ENCODE data around the gene SPOCD1. TPM values are rescaled to one million over a fixed set of nuclear protein-coding genes. Genes with fewer than 3 reads are reported as not detected.

Gene SPOCD1
- total RNA-seq, 4 donors from 2014 or later = 0.48 to 0.80 TPM; not detected in 2

- DNase-seq = no peak
- no peaks in the 10 kb centered on the region for H3K36me3 ChIP-seq
- H3K9me3 ChIP-seq = no peaks in the 10 kb centered on the region
- TF ChIP-seq EP300 (IDR thresholded peaks at IDR 0.05; ENCODE audit: low read depth) (no peak), POLR2A (IDR thresholded peaks at IDR 0.05) (no peak), POLR2AphosphoS5 (IDR thresholded peaks at IDR 0.05) (no peak), CTCF (IDR thresholded peaks at IDR 0.05) (no peak)
- in situ Hi-C loops (cut with MboI; ENCODE audit: low pct_ligation_motif_present in 1 of 4, low pct_unique_long_range_greater_than_20kb in 1 of 4, low sequenced_read_pairs in 3 of 4) (no loop called here), intact Hi-C loops (cut with DNase I; ENCODE audit: low total_unique reads) (no loop called here)
- no peaks in the 10 kb centered on the region for H3K27me3 ChIP-seq
- WGBS, 2 donors (ENCODE audit: low coverage in 1 of 2) = 64 to 79% methylated on average over 5 to 12 of the region's 12 CpGs
- H3K4me3 ChIP-seq = no peak overlapping the region
- peak overlapping the region in 2 of 4 donors; percentile 45 to 53 for H3K27ac ChIP-seq
- H3K4me1 ChIP-seq = peaks cover 0 to 12% (median 5%) of the 10 kb centered on the region in 4 donors
Measured at GRCh38 chr1:31855038-31855845, 39.4 kb upstream of the SPOCD1 start.

DNA sequence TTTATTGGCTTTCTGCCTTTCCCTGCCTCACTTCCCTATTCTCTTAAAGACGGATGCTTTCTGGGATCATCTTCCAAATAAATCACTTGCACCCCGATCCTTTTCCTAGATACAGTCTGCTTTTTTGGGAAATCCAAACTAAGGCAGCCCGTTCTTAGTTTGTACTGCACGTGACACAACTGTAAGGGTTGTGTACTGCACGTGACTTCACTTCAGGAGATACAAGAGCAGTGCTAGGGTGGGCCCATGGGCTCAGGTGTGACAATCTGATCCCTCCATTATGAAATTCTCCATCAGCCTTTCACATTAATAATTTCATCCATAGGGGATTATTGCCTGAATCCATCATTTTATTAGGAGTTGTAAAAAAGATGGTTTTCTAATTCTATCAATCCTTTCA lies 33.8 kb upstream of the SPOCD1 start:
- Histone ChIP-seq H3K9me3 (no peaks in the 10 kb centered on the region), H3K27me3 (no peaks in the 10 kb centered on the region), H3K36me3 (no peaks in the 10 kb centered on the region), H3K4me3 (no peak overlapping the region), H3K27ac (no peak overlapping the region), H3K4me1 (no peaks in the 10 kb centered on the region)
- 90 to 96% methylated on average over 3 to 5 of the region's 5 CpGs for WGBS, 2 donors (ENCODE audit: low coverage in 1 of 2)
- DNase-seq = no peak
- intact Hi-C loops (cut with DNase I; ENCODE audit: low total_unique reads) (no loop called here), in situ Hi-C loops (cut with MboI; ENCODE audit: low pct_ligation_motif_present in 1 of 4, low pct_unique_long_range_greater_than_20kb in 1 of 4, low sequenced_read_pairs in 3 of 4) (no loop called here)
- TF ChIP-seq CTCF (IDR thresholded peaks at IDR 0.05) (no peak), EP300 (IDR thresholded peaks at IDR 0.05; ENCODE audit: low read depth) (no peak), POLR2AphosphoS5 (IDR thresholded peaks at IDR 0.05) (no peak), POLR2A (IDR thresholded peaks at IDR 0.05) (no peak)

- 78% methylated on average over 11 of the region's 11 CpGs; no CpG with 5 or more reads in 1 of the 2 donors for WGBS, 2 donors (ENCODE audit: low coverage in 1 of 2)
- Histone ChIP-seq H3K27ac (no peak overlapping the region), H3K36me3 (no peaks in the 10 kb centered on the region), H3K27me3 (no peaks in the 10 kb centered on the region), H3K9me3 (no peaks in the 10 kb centered on the region), H3K4me1 (no peaks in the 10 kb centered on the region), H3K4me3 (no peak overlapping the region)
- intact Hi-C loops (cut with DNase I; ENCODE audit: low total_unique reads) (no loop called here), in situ Hi-C loops (cut with MboI; ENCODE audit: low pct_ligation_motif_present in 1 of 4, low pct_unique_long_range_greater_than_20kb in 1 of 4, low sequenced_read_pairs in 3 of 4) (no loop called here)
- no peak for TF ChIP-seq POLR2AphosphoS5 (IDR thresholded peaks at IDR 0.05)
- TF ChIP-seq POLR2A (IDR thresholded peaks at IDR 0.05) = no peak
- no peak for TF ChIP-seq EP300 (IDR thresholded peaks at IDR 0.05; ENCODE audit: low read depth)
- no peak for TF ChIP-seq CTCF (IDR thresholded peaks at IDR 0.05)
- DNase-seq = no peak
Measured at GRCh38 chr1:31848381-31848897, 32.6 kb upstream of the SPOCD1 start.

GRCh38 chr1:31846484-31846883 lies 30.7 kb upstream of the SPOCD1 start:
- no peaks in the 10 kb centered on the region for H3K36me3 ChIP-seq
- no peak for DNase-seq
- H3K27me3 ChIP-seq = no peaks in the 10 kb centered on the region
- no peak overlapping the region for H3K4me3 ChIP-seq
- intact Hi-C loops (cut with DNase I; ENCODE audit: low total_unique reads) = no loop called here
- no peaks in the 10 kb centered on the region for H3K4me1 ChIP-seq
- in situ Hi-C loops (cut with MboI; ENCODE audit: low pct_ligation_motif_present in 1 of 4, low pct_unique_long_range_greater_than_20kb in 1 of 4, low sequenced_read_pairs in 3 of 4) = no loop called here
- TF ChIP-seq EP300 (IDR thresholded peaks at IDR 0.05; ENCODE audit: low read depth) (no peak), CTCF (IDR thresholded peaks at IDR 0.05) (no peak), POLR2AphosphoS5 (IDR thresholded peaks at IDR 0.05) (no peak), POLR2A (IDR thresholded peaks at IDR 0.05) (no peak)
- no peaks in the 10 kb centered on the region for H3K9me3 ChIP-seq
- no peak overlapping the region for H3K27ac ChIP-seq

Data from transverse colon (tissue), 4 donors.